SK-MEL-5 (cell line): Measurements from ENCODE around the gene HADHB. TPM values are rescaled to one million over a fixed set of nuclear protein-coding genes. Genes with fewer than 3 reads are reported as not detected.

Experiments used
- DNase-seq: peaks from one replicate; pipeline ENCODE4 v3.0.0-alpha.2; 2016; ENCODE audit warnings: low read depth, low spot score
- in situ Hi-C: cut with HindIII; loops from 2 replicates; pipeline ENCODE4 v1.10.0; 2016; ENCODE audit warnings: low sequenced_read_pairs, high pct_unique_total_duplicates, low pct_unique_long_range_greater_than_20kb
- polyA plus RNA-seq, 2 experiments: library from polyadenylated mRNA; depleted of rRNA; stranded (reverse); fragments of >200 nt; gene quantifications; 2 replicates each; pipeline ENCODE4 v1.2.3, GENCODE V29; 2015
- total RNA-seq: library from RNA; depleted of rRNA; stranded (reverse); fragments of >200 nt; shearing (Covaris generic); gene quantifications from 2 replicates; pipeline ENCODE4 v1.2.3, GENCODE V29; 2014; rRNA removed

The HADHB gene
- 219 and 229 TPM in 2 replicates for total RNA-seq
- 146 and 169 TPM in 2 replicates for polyA plus RNA-seq (2015; cell fraction: cytosol; rRNA removed)
- 116 and 142 TPM in 2 replicates for polyA plus RNA-seq (2015; cell fraction: nucleus; rRNA removed)

- DNase-seq: peak; percentile 96
- in situ Hi-C loops: no loop called here
Observed at GRCh38 chr2:26244309-26245230, at the start of gene HADHB, which contains the start of gene HADHA. HADHB (plus strand) TSS chr2:26244939; CDS start chr2:26254255, 9,316 bp downstream. HADHA (minus strand) TSS chr2:26244632; CDS start chr2:26244596, 36 bp downstream.

DNA sequence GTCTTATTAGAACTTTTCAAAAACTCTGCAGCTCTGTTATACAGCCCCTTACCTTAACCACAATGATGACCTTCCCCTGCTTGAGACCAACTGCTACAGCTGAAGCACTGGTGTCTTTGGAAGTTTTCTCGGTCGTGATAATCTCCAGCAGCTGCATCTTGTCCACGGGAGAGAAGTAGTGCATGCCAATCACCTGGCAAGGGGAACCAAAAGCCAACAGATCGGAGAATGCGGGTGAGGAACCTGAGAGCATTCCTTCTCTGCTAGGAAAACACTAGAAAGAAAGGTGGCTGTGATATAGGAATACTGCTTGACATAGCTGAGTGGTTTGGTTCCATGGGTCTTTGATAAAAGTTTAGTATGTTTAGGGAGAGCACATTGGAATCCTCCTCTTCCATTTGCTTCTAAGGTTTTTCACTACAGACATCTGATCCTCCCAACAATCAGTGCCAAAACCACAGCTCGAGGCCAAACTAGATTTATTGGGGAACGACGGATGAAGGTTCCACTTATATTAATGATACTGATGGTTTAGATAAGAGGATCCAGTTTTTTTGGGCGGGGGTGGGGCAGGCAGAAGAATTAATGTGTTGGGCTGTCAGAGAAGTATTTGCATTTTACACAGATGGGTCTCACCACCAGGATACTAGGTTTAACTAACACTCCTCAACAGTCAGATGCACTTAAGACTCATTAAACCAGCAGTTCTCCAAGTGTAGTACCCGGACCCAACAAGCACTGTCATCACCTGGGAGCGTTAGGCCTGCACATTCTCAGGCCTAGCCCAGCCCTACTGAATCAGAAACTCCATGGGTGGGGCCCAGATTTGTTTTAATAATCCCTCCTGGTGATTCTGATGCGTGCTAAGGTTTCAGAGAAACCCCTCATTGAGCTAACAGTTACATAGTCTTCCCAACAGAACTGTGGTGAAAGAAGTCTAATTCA lies 49.4 kb upstream of the HADHB start:
- in situ Hi-C loops: no loop called here
- no peak for DNase-seq

DNA sequence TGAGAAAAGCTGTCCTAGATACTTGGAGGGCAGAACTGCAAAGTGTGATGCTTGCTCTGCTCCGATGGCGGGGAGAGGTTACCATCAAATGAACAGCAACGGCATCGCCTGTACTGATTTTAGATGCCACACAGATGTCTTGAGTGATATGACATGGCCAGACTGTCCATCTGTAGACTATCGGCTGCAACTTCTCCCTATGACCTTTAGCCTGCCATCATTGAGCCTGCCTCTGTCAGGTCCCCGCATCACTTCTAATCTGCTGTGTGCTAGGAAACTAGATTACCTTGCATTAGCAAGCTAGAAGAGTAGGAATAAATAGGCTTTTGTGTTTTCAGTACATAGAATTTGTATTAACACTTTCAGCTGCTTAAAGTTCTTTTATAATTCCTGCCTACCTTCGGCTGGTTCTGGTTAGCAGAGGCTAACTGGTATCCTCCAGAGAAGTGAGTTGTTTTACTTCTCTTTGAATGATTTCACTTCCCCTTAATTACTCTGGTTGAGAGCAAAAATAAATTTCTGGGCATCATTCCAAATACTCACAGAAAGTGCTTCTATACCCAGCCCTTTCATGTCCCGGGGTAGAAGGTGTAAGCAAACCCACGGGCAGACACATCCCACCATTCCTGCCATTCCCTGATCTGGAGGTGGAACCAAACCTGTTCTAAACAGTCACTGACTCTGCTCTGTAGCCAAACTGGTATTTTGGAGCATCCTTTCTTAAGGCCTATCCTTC lies 47.9 kb upstream of the HADHB start:
- DNase-seq: no peak
- in situ Hi-C loops: no loop called here

GRCh38 chr2:26197516-26197915 lies 47.2 kb upstream of the HADHB start:
- in situ Hi-C loops: no loop called here
- no peak for DNase-seq

DNA sequence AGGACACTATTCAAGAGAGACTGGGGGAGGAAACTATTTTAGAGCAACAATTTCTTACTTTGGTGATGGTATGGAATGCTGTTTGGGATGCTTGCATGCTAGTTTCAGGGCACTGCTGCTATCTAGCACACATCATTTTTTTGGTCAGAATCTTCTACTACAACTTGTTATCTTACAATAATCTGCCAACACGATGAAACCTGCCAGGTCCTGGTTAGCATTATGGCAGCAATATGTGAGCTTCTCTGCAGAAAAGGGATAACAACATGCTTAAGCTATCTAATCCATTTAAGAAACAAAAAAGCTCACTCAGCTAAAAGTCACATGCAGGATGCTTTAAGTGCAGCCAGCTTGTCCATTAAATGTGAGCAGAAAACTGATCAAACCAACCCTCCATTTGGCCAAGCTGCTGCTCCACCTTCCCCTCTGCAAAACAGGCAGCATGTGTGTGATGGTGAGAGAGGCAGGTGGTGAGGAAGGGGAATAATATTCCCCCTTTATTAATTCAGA lies 41.7 kb upstream of the HADHB start:
- in situ Hi-C loops: no loop called here
- no peak for DNase-seq

DNA sequence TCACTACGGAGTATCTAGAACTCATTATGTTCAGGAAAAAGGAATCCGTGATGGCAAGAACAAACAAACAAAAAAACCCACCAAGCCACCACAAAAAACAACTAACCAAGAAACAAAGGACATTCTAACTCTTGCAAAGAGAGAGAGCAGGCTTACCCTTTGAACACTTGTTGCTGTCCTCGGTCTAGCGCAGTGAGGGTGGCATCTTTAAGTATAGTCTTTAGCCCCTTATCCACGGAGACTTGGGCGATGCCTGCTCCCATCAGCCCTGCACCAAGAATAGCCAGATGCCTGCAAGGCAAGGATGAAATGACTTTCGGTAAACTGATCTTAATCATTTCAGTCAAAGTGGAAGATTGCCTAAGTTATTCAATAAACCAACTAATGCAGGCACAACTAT lies 40.8 kb upstream of the HADHB start:
- in situ Hi-C loops: no loop called here
- no peak for DNase-seq

- DNase-seq: no peak
- in situ Hi-C loops: no loop called here
Observed at GRCh38 chr2:26212011-26212410, 32.7 kb upstream of the HADHB start.

DNA sequence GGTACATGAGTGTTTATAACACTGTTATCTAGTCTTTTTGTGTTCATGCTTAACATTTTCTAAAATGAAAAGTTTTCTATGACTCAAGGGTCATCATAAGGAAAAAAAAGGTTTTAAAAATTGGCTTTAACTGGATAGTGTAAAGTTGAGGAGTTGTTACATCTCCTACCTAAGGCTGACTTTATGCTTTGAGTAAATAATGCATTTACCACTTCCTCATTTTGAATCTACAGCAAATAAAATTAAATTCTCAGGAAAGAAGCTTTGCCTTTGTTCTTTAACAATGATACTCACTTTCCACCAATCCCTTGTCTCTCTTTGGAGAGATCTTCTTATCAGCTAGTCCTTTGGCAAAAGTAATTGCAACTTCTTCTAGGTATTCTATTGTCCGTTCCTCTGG lies 30.0 kb upstream of the HADHB start:
- no peak for DNase-seq
- in situ Hi-C loops: no loop called here

GRCh38 chr2:26215833-26216232 lies 28.9 kb upstream of the HADHB start:
- in situ Hi-C loops: no loop called here
- DNase-seq: no peak

DNA sequence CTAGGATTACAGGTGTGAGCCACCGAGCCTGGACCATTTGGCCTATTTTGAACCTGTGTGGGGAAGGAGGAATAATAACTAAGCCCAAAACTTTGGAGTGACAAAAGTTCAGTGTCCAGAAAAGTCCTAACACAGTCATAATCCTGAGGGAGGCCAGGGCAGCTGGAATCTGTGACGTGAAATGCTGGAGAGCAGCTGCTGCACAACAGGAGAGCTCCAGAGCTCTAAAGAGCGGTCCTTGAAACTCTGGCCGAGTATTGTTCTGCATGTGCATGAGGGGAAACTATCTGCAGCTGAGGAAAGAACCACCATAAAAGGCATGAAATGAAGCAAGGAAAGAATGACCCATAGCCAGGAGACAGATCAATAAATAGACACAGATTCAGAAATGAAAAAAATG lies 28.2 kb upstream of the HADHB start:
- DNase-seq: no peak
- in situ Hi-C loops: no loop called here

GRCh38 chr2:26217720-26218119 lies 27.0 kb upstream of the HADHB start:
- in situ Hi-C loops: no loop called here
- DNase-seq: no peak

- in situ Hi-C loops: no loop called here
- DNase-seq: no peak
Observed at GRCh38 chr2:26223018-26223417, 21.7 kb upstream of the HADHB start.

- in situ Hi-C loops: no loop called here
- DNase-seq: no peak
Observed at GRCh38 chr2:26224095-26224494, 20.6 kb upstream of the HADHB start.

GRCh38 chr2:26229595-26229994 lies 15.1 kb upstream of the HADHB start:
- no peak for DNase-seq
- in situ Hi-C loops: no loop called here

- in situ Hi-C loops: no loop called here
- no peak for DNase-seq
Observed at GRCh38 chr2:26230806-26231205, 13.9 kb upstream of the HADHB start.

DNA sequence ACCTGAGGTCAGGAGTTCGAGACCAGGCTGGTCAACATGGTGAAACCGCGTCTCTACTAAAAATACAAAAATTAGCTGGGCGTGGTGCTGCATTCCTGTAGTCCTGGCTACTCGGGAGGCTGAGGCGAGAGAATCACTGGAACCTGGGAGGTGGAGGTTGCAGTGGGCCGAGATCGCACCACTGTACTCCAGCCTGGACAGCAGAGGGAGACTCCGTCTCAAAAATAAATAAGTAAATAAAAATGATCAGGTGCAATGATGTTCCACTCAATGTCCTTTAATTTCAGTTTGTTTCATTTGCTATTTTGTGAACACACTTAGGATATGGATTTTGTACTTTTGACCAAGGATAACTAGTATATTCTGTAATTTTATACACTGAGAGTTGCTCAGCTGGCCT lies 9.7 kb upstream of the HADHB start:
- DNase-seq: peak; percentile 26
- in situ Hi-C loops: no loop called here

DNA sequence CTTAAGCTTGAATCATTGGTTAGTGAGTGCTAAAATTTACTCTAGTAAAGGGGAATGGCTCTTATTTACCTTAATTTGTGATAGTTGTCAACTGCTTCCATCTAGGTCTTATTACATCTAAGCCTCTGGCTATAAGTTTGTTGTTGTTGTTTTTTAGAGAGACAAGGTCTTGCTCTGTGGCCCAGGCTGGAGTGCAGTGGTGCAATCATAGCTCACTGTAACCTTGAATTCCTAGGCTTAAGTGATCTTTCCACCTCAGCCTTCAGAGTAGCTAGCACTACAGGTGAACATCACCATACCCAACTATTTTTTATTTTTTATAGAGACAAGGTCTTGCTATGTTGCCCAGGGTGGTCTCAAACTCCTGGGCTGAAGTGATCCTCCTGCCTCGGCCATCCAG lies 6.9 kb upstream of the HADHB start:
- no peak for DNase-seq
- in situ Hi-C loops: no loop called here
